Suppressor macrophage treated with lipopolysaccharide for 1 hour (primary cell): ENCODE data around the gene ERICH6B.

Source experiments
- DNase-seq, 3 donors: peaks; one replicate each; pipeline ENCODE4 v3.0.0-alpha.2; 2020 to 2022

ERICH6B gene

DNA sequence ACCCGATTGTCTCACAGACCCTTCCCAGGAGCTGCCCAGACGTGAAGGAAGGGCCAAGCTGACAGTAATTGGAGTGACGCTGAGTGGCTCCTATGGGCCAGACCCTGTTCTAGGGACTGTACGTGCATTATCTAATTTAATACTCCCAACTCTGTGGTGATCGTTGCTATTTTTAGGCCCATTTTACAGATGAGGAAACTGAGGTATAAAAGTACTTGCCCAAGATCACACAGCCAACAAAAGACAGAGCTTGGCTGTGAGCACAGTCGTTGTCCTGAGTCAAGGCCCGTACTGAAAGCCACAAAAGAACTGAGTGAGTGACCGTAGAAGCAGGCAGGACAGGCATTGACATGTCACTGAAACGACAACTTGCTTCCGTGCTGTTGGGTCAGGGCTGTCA, 74.7 kb downstream of the ERICH6B start:
- DNase-seq: no peak

DNA sequence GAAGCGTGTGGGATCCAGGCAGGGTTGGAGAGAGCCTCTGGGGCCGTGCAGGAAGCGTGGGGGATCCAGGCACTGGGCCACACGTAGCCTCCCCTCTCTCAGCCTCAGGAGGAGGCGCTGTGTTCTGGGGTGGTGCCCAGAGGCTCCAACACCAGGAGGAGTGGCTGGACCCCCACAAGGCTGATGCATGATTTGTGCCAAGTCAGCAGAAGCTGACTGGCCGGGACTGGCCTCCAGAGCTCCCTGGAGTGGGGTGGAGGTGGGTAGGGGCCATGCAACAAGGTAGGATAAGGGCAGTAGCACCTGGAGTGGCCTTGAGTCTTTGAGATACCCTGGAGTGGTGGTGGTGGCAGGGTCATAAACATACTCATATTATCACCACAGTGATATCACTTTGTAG, 75.3 kb downstream of the ERICH6B start:
- no peak for DNase-seq

DNA sequence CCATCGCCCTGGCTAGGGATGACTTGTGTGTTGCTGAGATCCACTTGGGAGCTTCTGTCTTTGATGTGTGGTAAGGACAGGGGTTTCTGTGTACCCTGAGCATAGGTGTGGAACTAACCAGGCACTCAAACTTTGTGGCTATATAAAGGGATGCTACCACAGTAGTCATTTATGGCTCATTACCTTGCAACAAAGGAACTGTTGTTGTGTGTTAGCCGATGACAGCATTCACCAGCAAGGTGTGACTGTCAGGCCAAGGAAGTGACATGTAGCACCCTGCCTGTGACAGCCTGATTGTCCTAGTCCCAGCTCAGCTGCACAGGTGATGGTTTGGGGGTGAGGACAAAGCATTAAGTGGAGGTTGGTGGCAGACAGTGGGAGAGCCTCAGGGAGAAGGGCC, 77.2 kb downstream of the ERICH6B start:
- DNase-seq: no peak

DNA sequence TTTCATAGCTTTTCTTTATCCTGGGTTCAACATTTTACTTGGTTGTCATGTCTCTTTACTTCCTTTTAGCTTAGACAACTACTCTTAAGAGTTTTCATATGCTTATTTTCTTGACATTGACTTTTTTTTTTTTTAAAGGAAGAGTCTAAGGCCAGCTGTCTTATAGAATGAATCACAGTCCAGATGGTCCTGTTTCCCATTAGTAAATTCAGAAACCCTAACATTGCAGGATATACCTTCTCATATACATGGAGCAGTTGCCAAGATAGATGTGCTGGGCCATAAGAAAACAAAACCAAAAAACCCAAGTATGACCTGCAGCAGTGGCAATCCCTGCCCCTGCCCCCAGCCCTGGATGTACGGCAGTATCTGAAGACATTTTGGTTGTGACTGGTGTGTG, 78.0 kb downstream of the ERICH6B start:
- no peak for DNase-seq

DNA sequence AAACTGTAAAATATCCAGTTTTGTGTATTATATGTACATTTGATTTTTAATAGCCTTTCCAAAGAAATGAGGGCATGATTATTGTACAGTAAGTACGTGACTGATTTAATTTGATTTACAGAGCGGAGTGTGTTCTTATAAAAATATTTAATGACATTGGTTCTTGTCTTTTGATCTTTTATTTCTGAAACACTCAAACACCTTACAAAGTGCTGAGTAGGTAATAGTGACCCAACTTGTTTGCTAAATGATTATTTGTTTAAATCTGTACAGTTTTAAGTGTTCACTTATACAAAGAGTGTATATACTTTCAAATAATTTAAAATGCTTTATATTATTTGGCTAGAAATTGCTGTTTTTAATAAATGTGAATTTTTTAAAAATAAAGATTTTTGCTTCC, 79.3 kb downstream of the ERICH6B start:
- DNase-seq: no peak

DNA sequence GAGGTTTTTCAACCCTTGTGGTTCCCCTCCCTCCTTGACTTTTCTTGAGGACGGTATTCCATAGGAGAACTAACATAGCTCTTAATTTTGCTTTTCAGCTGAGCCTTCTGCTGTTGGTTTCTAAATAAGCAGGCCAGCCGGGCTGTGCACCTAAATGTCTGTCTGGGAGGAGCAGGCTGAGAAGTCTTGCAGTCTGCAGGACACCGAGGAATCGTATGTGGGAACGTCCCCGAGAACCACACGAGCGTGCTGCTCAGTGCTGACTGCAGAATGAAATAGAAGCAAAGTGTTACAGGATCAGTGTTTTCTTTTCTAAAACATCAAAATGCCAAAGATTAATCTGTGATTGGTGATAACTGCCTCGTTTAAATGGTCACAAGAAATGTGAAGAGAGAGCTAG, 80.9 kb downstream of the ERICH6B start:
- no peak for DNase-seq

DNA sequence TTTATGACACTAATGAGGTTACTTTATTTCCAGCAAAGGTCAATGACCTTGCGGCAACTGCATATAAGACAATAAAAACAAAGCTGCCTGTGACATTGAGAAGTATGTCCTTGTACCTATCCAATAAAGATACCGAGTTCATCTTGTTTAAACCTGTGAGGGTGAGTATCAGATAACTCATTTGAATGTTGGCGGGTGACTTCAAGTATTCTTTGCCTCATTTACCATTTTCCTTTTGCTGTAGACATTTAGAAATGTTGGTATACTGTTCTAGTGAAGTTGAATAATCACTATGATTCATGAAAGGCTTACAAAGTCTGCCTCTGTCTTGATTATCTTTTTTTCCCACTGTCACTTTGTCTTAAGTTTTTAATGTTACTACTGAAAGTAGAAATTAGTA, 85.8 kb downstream of the ERICH6B start:
- no peak for DNase-seq

DNA sequence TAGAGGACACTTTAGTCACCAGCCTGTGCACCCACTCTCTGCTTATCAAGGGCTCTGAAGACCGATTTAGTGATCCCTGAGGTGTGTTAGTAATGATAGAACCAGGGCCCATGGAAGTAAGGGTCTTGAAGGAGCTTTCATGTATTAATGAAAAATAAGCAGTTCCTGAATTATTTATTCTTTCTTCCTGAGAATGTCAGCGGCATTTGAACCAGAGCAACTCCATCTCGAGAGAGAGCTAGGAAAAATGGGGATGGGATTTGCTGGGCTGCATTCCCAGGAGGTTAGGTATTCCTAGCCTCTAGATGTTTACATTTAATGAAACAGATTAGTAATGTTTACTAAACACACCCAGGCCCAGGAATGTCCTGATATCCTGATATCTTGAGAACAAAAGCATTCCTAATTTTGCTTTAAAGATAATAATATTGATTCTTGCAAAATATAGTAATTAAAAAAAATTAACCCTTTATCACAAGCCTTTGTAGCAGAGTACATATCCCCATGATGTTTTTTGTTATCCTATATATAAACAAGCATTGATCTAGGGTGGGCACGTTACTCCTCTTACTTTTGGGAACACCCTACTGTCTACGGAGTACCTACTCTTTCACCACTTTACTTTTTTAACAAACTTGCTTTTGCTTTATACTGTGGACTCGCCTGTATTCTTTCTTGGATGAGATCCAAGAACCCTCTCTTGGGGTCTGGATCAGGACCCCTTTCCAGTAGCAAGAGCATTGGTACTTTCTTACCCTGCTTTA, 87.7 kb downstream of the ERICH6B start:
- DNase-seq: no peak

DNA sequence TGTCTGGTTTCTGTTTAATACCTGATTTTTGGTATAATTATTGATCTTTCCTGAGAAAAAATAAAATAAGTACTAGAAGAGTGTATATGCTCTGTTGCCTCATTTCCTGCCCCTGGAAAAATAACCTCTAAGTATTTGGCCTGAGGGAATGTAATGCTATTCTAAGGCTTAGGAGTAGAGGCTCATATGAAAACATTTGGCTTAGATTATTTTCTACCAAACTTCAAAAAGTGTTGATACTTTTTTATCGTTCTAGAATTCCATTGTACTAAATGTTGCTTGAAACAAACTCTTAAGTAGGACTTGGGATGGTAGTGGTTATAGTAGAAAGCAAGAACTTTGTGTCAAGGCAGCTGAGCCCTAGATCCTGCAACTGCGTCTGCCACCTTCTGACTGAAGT, 93.0 kb downstream of the ERICH6B start:
- no peak for DNase-seq

DNA sequence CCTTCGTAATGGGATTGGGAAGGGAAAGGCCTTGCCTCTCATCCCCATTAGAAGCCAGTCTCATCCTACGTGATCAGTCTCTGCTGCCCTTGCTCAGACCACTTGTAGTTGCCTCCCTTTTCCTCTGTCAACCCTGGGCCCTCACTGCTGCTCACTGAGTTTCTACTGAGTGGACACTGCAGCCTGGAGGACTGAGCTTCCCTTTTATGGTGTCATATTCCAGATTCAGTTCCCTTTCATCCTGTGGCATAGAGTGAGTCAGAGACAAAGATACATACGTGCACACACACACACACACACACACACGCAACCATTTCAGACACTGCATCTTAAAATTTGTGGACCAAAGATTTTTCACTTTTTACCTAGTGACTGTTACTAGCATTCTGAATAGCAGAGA, 94.2 kb downstream of the ERICH6B start:
- DNase-seq: peak; percentile 87 to 96 (median 96)

DNA sequence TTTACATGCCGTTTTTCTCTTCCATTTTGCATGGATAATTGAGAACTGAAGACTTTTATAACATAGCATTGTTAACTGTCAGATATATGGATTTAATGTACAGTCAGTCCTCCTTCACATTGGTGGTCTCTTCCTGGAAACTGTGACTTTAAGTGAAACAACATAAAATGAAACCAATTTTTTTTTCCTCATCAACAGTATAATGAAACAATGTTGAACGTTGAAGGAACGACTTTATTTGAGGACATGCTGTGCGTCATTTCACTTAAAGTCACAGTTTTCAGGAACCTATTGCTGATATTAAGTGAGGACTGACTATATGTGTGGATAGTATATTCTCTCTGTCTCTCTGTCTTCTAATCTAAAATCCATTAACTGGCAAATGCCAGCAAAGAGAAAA, 96.0 kb downstream of the ERICH6B start:
- DNase-seq: peak; percentile 20 to 79 (median 77)

DNA sequence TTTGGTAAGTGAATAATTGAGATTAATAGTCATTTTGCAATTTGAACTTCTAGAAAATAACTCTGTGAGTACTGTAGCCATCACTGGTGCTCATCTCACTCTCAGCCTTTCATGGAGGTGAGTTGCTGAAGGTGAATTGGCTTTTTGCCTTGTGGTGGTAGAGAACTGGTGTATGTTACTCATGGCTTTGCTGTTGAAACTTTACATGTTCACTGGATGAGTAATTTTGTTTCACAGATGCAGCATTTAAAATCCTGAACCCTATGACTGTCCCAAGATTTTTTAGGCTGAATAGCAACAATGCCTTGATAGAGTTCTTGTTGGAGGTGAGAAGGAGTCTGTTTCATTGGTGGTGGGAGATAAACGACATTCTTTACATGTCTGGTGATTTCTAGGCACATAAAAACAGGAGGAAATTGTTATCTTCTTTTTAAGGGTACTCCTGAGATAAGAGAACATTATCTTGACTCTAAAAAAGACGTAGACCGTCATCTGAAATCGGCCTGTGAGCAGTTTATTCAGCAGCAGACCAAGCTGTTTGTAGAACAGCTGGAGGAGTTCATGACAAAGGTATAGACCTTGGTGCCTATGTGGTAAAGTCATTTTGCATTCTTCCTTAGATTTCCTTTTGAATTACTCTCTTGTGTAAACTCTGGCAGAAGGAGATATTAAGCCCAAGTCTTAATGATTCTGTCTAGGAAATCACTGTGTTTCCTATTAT, 96.9 kb downstream of the ERICH6B start:
- DNase-seq: peak in 2 of 3 donors; percentile 22 to 30

DNA sequence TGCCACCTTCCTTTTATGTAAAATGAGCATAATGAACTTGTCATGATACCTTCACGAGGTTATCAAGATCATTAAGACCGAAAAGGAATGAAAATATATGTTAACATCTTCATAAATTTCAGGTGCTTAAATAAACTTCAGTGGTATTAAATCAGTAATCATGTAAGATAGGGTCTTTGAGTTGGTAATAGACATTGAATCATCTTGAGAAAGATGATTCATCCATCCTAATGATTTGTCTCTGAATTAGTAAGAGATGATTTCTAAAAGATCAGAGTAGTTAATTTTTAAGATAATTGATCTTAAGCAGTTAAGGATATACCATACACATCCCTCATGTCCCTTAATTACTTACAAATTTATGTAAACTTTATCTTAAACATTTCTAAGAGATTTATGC, 98.8 kb downstream of the ERICH6B start:
- no peak for DNase-seq

DNA sequence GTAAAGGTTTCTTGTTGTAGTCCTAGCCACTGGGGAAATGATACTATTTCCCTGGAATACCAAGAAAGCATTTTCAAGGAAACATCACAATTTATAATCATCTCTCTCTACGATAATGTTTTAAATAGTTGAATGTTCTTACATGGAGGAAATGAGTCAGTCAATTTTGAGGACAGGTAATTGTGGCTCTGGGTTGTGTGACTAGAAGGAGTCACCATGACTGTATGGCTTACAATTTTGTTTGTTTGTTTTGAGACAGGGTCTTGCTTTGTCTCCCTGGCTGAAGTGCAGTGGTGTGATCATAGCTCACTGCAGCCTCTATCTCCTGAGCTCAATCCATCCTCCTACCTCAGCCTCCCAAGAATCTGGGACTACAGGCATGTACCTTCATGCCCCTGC, 103.4 kb downstream of the ERICH6B start:
- DNase-seq: no peak

DNA sequence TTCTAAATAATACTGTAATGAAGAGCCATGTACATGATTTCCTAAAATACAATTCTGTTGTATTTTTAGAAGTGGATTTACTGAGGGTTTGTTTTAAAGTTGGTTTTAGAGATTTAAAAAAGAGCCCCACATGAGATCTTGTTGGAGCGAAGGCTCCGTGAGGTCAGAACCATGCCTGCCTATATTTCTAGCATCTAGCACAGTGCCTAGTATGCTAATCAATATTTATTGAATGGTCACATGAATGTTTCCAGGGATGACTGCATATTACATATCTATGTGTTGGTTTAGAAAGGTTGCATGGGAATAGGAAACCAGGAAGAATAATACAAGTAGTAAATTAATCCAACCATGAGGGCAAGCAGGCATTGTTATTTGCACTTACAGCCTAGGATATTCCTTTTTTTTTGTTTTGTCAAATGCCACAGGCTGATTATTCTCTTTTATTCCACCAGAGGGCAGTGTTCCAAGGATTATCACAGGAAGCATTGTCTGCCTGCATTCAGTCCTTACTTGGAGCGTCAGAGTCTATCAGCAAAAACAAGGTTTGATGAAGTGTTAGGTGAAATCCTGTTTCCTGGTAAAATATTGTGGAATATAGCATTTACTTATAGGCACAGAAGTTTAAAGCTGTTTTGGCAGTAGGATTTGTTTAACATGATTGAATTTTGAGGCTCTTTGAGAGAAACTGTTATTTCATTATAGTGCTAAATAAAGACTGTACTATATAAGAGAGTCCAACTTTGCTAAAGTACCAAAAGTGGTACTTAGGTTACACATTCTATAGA, 104.0 kb downstream of the ERICH6B start:
- DNase-seq: peak; percentile 65 to 85 (median 77)

DNA sequence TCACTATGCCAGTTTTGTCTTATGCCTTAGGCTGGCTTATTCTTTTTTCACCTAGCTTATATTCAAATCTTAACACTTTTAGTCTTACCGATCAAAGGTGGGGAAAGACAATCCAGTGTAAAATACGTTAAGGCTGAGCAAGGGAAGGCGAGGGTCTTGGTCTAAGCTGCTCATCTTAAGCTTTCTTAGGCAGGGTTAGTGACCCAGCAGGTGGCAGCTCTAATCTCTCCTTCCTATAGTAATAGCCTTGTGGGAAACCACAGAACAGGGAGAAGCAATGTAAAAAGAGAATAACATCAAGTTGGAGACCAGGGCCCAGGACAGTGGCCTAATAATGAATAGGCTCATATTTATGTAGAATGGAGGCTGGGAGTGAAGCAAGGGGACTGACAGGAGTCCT, 104.9 kb downstream of the ERICH6B start:
- no peak for DNase-seq

DNA sequence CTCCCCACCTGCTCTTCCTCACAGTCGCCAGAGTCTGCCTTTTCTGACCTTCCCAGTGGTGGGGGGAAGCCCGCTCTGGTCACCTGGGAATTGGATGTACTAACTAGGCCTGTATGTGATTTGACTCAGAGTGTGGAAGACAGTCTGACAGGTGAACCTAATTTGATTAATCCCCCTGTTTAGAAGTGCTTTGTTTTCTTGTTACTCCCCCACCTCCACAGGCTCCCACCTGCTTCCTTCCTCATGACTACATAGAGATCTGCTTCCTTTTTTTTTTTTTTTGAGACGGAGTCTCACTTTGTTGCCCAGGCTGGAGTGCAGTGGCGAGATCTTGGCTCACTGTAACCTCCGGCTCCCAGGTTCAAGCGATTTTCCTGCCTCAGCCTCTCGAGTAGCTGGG, 106.8 kb downstream of the ERICH6B start:
- peak in 1 of 3 donors; percentile 3 for DNase-seq

DNA sequence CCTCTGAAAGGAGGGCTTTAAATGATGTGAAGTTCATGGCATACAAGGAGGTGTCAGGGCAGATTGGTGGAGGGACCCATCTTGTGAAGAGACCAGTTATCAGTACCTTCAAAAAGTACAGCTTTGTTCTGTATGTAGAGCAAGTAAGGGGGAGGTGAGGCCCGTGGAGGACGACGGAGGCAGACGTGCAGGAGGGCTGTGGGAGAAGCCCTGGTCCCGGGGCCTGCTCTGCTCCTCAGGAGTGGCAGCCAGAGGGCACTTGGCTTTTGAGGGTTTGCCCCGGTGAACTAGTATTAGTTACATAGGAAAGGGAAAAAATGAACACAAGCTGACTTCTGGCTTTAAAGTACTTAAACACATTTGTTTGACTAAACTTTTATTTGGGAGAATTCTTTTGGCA, 108.7 kb downstream of the ERICH6B start:
- DNase-seq: no peak

DNA sequence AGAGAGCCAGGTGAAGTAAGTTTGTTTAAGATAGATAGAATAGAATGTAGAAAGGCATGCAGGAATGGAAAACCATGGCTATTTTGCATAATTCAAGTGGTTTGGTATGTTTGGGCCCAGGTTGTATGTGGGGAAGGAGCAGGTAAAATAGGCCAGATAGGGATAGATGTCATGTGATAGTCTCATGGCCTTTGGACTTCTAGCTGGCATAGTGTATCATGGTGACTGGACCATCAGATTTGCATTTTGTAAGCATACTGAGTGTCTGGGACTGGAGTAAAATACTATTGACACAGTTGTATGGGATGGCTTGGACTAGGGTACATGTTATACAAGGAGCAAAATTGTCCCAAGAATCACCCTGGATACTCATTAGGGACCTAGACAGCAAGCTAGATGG, 111.9 kb downstream of the ERICH6B start:
- no peak for DNase-seq

DNA sequence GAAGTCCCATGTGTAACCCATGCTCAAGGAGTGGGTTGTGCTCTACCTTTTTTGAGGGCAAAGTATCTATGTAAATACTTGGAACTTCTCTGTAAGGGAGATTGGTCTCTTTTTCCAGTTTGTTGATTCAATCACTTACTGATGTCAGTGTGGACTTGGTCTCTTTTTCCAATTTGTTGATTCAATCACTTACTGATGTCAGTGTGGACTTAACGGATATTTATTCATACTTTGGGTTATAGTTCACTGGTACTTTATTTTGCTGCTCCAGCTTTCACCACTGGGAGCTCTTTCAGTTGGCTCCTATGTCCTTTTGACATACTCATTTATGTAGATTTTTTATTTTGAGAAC, 114.4 kb downstream of the ERICH6B start:
- DNase-seq: no peak

DNA sequence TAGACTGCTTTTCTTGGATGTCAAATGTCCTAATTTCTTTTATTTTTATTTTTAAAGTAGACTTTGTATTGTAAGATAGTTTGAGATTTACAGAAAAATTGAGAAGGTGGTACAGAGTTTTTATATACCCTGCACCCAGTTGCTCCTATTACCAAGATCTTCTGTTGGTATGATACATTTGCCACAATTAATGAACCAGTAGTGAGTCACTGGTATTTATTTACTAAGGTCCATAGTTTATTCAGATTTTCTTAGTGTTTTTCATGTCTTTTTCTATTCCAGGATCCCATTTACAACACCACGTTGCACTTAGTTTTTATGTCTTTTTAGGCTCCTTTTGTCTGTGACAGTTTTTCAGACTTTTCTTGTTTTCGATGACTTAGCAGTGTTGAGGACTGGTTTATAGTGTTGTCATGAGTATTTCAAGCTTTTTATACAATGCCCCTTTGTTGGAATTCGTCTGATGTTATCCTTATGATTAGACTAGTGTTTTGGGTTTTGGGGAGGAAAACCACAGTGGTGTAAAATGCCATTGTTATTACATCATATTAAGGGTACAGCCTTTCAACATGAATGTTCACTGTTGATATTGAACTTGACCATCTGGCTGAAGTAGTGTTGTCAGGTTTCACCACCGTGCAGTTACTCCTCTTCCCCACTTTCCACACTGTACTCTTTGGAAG, 114.9 kb downstream of the ERICH6B start:
- DNase-seq: no peak

DNA sequence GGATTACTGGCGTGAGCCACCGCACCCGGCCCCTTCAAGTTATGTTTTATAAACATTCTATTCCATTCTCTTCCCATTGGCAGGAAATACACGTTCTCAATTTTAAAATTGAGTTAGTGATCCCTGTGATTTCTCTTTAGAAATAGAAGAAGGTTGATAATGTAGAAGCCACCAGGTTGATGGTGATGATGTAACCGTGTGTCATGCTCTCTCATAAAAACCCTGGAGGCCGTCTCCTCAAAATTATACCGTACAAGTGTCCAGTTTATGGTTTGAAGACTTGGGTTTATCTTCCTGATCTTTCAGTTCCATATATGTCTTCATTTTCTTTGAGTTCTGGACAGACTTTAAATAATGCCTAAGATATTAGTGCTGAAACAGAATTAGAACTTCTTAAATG, 118.6 kb downstream of the ERICH6B start:
- no peak for DNase-seq

DNA sequence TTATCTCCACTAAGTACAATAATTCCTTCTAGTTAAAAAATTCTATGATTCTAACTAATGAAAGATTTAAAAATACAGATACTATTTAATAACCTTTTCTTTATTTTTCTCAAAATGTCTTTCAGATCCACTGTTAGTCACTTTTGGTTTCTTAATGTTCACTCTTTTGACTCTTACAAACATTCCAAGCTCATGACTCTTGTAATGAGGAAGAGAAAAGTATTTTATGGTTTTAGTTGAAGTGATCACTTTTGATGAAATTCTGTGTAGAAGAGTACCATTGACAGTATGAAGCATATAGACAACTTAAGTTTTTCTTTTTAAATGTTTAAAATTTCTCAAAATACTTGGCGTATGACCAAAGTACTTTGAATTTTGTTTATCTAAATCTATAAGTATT, 123.0 kb downstream of the ERICH6B start:
- DNase-seq: no peak
